Measurements from ENCODE around the gene ANKRD28.

- TF ChIP-seq, protein P1, sequence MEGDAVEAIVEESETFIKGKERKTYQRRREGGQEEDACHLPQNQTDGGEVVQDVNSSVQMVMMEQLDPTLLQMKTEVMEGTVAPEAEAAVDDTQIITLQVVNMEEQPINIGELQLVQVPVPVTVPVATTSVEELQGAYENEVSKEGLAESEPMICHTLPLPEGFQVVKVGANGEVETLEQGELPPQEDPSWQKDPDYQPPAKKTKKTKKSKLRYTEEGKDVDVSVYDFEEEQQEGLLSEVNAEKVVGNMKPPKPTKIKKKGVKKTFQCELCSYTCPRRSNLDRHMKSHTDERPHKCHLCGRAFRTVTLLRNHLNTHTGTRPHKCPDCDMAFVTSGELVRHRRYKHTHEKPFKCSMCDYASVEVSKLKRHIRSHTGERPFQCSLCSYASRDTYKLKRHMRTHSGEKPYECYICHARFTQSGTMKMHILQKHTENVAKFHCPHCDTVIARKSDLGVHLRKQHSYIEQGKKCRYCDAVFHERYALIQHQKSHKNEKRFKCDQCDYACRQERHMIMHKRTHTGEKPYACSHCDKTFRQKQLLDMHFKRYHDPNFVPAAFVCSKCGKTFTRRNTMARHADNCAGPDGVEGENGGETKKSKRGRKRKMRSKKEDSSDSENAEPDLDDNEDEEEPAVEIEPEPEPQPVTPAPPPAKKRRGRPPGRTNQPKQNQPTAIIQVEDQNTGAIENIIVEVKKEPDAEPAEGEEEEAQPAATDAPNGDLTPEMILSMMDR (conservative IDR thresholded peaks at IDR 0.05; ENCODE audit: low read length): no peak
- no peak for TF ChIP-seq EZH2phosphoT487 (IDR thresholded peaks at IDR 0.05; ENCODE audit: borderline replicate concordance, low read depth, low read length)
These were observed 16.6 kb downstream of the ANKRD28 start for GRCh38 chr3:15781131-15781530.
